Pons (tissue), 1 donor: ENCODE data around the gene SHROOM3.
"Not testable (repeated sequence)": the region's sequence is repeated elsewhere in the genome, so short reads cannot be mapped to it uniquely, and the experiment has no call there.

ENCODE experiments used
- DNase-seq: peaks from one replicate; pipeline ENCODE4 v3.0.0-alpha.2; 2016; ENCODE audit warnings: low spot score

Gene SHROOM3

GRCh38 chr4:76697129-76697803 is 262.2 kb downstream of the SHROOM3 start:
- DNase-seq = no peak

DNA sequence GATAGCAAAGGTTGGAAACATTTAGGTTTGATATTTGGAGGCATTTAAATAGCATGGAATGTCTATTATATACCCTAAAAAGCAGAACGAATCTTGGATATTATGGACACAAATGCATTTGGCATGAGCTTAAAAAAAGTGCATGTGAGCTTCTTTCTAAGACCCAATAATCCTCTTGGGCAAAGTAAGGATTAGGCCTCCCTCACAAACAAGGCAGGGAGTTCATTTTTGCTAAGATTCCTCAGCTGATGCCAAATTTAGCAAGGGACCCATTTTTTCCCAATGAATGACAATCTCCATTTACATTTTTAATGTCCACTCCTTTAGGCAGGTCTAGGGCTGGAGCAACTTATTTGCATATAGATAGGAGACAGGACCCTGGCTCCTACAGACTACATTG is 263.1 kb downstream of the SHROOM3 start:
- DNase-seq = no peak

DNA sequence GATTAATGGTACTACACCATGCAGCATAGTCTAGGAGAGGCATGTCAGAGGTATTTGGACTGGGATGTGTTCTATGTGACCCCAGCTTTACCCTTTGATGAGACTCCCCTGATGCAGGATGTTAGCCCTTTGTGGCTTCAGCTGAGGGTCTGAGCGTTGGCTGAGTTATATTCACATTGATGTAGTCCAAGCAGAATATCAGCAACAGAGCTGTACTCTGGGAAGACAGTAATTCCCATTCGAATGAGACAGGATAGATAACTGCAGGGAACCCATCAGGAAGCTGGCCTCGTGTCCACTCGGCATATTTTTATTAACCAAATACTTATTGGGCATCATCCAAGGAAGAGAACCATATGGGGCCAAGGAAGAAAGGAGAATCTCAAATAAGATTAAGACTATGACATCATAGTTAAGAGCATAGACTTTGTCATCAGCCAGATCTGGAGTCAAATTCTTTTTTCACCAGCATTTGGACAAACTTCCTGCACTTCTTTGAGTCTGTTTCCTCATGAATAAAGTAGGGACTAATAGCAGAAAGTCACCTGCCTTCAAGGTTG is 264.8 kb downstream of the SHROOM3 start:
- no peak for DNase-seq

DNA sequence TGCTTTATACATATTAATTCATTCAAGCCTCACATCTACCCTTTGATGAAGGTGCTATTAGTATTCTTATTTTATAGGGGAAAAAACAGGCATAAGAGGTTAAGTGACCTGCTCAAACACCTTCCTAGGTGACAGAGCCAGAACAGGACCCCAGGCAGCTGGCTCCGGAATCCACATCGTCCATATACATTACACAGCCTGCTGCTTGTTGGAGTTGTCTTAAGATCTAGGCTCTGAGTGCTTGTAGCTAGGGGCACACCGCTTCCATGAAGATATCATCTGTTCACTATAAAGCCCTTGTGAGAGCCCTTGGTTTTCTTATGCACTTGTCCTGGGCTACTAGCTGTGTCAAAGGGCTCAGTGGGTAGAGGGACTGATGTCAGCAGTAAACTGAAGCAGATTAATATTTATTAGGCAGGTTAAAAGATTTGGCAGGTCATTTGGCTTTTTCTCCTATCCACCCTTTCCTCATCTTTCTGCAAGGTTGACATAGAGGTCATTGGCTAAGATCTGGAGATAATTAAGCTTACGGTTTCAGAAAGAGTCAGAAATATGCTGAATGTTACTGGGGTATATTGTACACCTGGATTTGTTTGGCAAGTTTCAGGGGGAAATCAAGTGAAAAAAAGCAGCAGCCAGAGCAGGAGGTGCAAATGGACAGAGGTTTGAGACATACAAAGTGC is 267.6 kb downstream of the SHROOM3 start:
- no peak for DNase-seq

DNA sequence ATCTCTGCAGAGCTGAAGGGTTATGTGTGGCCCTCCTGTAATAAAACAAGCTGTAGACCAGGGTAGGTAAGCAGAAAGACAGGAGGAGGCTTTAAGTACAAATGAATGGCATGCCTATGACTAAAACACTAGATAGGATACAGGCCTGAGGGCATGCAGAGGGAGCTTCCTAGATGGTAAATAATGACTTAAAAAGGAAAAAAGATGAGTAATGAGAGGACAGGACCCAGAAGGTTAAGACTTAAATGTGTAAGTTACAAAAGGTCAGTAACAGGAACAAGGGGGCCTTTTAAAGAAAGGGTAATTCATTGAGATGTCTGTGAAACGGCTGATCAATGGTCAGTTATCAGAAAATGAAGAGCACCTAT is 268.1 kb downstream of the SHROOM3 start:
- no peak for DNase-seq

DNA sequence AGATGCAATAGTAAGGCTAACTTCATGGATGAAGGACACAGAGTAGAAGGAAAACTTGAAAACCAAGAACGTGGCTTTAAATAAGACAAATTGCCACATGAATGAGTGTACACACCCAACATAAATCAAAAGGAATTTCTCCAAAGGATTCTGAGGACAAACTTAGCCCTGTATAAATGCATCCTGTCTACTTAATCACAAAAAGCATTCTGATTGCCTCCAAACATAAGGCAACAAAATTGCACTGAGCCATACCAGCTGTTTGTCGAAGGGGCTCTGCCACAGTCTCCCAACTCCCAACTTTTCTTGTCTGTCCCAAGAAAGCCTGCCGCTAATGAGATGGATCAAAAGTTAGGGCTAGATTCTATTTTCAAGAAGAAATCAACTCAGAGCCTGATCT is 268.6 kb downstream of the SHROOM3 start:
- no peak for DNase-seq

DNA sequence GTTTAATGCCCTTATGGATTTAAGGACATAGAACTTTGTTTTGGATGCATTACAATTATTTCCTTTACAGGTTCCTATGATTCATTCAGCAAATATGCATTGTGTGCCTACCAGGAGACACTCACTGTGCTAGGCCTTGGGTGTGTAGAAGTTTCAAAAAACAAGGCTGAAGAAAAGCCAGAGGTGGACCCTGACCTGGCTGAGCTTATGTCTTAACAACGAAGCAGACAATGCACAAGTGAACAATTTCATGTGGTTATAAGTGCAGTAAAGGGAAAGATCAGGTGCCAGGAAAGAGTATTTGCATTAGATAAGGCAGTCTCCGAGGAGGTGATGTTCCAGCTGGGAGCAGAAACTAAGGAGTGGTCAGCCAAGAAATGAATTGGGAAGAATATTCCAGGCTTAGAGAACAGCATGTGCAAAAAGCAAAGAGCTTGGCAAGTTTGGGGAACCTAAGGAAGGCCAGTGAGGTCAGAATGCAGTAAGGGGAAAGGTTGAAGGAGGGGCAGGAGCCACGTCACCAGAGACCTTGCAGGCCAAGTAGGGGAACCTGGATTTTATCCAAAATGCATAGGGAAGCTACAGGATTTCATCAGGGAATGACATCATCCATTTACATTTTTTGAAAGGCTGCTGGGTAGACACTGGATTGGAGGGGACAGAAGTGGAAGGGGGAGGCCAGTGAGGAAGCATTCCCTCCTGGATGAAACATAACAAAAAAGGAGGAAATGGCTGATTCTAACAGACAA is 269.3 kb downstream of the SHROOM3 start:
- no peak for DNase-seq

GRCh38 chr4:76705472-76705871 is 270.4 kb downstream of the SHROOM3 start:
- no peak for DNase-seq

GRCh38 chr4:76706581-76706980 is 271.6 kb downstream of the SHROOM3 start:
- DNase-seq = no peak

DNA sequence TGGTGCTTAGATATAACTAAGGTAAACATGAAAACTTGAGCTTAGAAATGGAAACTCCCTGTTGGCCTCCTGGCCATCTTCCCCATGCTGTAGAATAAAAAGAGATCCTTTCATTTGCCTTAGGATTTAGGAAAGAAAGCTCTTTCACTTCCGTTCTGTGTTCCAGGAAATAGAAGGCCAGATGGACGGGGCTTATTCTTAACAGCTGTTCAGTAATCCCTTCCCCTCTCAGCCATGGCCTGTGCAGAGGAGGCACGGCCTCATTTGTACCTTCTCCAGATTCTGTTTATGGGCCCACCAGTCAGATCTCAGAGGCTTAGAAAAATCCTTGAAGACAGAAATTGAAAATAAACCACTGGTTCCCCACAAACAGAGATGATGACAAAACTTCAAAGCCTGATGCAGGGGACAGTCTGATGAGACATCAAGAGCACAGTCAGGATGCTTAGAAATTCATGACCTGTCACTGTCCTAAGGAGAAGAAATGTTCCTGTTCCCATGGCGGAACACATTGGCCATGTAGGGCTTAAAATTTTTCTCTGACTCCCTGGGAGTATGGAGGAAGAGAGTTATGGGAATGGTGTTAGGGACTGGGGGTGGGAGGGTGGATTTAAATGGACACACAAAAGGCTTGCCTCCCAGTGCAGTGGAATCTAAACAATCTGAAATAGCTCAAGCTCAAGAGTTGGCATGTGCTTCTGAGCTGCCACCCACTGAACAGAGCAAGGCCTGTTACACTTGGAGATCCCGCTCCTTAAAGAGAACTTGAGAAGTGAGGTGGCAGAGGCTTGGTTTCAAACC is 274.1 kb downstream of the SHROOM3 start:
- DNase-seq = no peak

- no peak for DNase-seq
Measured at GRCh38 chr4:76709772-76710090, 274.7 kb downstream of the SHROOM3 start.

GRCh38 chr4:76712564-76712963 is 277.5 kb downstream of the SHROOM3 start:
- no peak for DNase-seq

- no peak for DNase-seq
Measured at GRCh38 chr4:76714226-76714625, 279.2 kb downstream of the SHROOM3 start.

- no peak for DNase-seq
Measured at GRCh38 chr4:76716020-76716419, 281.0 kb downstream of the SHROOM3 start.

DNA sequence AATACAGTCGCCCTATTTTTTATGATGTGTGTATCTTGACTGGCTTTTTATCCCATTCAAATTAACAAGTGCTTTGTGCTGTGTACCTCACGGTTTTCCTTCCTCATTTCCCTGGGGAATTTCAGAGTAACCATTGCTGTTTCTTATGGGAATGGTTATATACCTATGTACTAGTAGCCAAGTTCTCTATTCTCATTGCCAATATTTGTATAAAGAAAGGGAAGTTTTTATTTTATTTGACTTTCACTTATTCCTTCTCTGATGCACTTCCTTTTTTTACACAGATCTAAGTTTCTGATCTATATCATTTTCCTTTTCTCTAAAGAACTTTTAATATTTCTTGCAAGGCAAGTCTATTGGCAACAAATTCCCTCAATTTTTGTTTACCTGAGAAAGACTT is 281.6 kb downstream of the SHROOM3 start:
- no peak for DNase-seq

DNA sequence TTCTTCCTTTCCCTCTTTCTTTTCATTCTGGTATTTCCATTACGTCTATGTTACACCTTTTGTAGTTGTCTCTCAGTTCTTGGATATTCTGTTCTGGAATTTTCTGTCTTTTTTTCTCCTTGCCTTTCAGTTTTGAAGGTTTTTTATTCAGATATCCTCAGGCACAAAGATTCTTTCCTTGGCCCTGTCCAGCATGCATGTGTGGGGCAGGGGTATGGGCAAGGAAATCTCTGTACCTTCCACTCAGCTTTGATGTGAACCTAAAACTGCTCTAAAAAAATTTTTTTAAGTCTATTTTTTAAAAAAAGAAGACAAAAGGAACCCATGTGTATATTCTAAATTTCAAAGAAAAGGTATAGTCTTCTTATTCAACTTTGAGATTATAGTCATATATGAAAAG is 282.4 kb downstream of the SHROOM3 start:
- DNase-seq = no peak

DNA sequence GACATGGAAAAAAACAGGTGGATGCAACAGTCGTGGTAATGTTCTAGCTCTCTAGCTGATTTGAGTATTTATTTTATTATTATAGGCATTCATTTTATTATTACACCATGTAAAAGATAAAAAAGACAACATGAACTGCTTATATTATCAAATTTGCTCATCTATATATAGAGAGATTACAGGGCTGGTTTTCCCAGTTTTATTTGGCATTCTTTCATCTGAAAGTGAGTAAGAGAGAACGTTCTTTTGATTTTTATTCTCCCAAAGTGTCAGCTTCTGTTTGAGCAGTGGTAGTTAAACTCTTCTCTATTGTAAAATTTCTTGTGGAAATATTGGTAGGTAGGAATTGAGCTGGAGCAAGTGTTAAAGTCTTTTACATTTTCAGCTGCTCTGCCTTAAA is 283.0 kb downstream of the SHROOM3 start:
- no peak for DNase-seq

- DNase-seq = no peak
Measured at GRCh38 chr4:76718831-76719230, 283.8 kb downstream of the SHROOM3 start.

DNA sequence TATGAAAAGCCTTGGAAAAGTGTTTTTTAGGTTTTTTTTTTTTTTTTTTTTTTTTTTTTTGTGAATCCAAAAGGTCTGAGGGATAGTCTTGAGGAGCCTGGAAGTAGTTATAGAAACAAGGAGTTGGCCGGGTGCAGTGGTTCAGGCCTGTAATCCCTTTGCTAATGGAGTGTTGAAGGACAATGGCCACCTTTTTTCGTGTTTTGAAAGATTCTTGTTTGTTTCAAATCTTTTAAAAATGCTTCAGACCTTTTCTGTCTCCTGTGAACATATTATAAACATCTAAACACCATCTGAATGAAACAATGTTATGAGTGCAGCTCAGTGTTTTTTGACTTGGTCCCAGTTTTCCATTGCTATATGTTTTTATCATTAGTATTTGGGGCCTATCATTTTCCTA is 285.1 kb downstream of the SHROOM3 start:
- DNase-seq = no peak

DNA sequence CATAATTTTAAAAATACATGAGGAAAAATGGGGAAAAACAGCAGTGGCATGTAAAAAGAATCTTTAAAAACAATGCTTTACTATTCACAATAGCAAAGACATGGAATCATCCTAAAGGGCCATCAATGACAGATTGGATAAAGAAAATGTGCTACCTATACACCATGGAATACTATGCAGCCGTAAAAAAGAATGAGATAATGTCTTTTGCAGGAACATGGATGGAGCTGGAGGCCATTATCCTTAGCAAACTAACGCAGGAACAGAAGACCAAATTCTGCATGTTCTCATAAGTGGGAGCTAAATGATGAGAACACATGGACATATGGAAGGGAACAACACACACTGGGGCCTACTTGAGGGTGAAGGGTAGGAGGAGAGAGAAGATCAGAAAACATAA is 287.1 kb downstream of the SHROOM3 start:
- not testable (repeated sequence) for DNase-seq

DNA sequence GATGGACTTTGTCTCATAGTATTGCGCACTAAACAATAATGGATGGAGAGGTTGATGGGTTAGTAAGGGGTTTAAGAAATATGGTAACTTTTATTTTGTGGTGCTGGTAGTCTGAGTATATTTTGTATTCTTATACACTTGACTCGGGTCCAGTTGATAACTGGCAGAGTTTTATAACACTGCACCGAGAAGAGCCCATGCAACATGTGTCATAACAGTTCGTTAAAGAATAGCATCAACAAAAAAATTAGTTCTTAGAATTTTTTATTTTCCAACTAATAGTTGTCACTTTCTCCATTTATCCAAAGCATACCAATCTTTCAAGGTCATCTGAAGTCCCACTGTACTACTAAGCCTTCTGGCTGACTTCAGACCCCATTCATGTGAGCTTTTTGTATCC is 287.8 kb downstream of the SHROOM3 start:
- DNase-seq = no peak

GRCh38 chr4:76723373-76723772 is 288.3 kb downstream of the SHROOM3 start:
- no peak for DNase-seq
